Endothelial cell of umbilical vein (primary cell): ENCODE results near the gene PTGDR. TPM values are rescaled to one million over a fixed set of nuclear protein-coding genes. Genes with fewer than 3 reads are reported as not detected.

Experiments
- BruUV-seq: library from RNA; stranded (reverse); fragments of 400-500 nt; replicated peaks from 2 replicates; lab custom pipeline; 2021; lab: Mats Ljungman, UMichigan
- CTCF ChIA-PET: fragments of 300-600, 350-600 bp; sonication (Branson Sonifier 250); formaldehyde crosslinking; loops from one replicate; lab custom pipeline; 2021; ENCODE audit warnings: antibody characterized with exemption, inconsistent platforms; lab: Charles Lee
- POLR2A ChIA-PET: fragments of 300-600, 350-600 bp; sonication (Branson Sonifier 250); formaldehyde crosslinking; loops from one replicate; lab custom pipeline; 2021; ENCODE audit warnings: antibody characterized with exemption, inconsistent platforms; lab: Charles Lee
- DNase-seq: peaks from one replicate; pipeline ENCODE4 v3.0.0-alpha.2; 2011; ENCODE audit warnings: low read depth, low spot score
- FAIRE-seq: peaks from 2 replicates; lab custom pipeline; 2011; peaks lifted over from hg19 to GRCh38; lab: Jason Lieb, UNC
- H2AFZ ChIP-seq: 2 replicates; pipeline ENCODE4 v1.6.0; 2012; ENCODE audit warnings: low read depth, low read length, control low read depth, inconsistent platforms
- H3K27ac ChIP-seq: 2 replicates; pipeline ENCODE4 v1.5.1; 2011; ENCODE audit warnings: low read depth, mild to moderate bottlenecking, control low read depth, low read length, moderate library complexity; ENCODE audit not compliant: insufficient read depth
- H3K27me3 ChIP-seq, 2 experiments: 2 replicates each; pipeline versions ENCODE4 v1.6.0 to v1.6.1; 2011; ENCODE audit warnings: low read length in 2 of 2, mixed read lengths in 1 of 2; ENCODE audit not compliant: control insufficient read depth in 2 of 2, insufficient read depth in 2 of 2
- H3K36me3 ChIP-seq, 2 experiments: 2 replicates in 1 of 2; 3 replicates in 1 of 2; pipeline ENCODE4 v1.5.1; 2011; ENCODE audit warnings: low read length in 2 of 2, mild to moderate bottlenecking in 1 of 2, moderate library complexity in 1 of 2; ENCODE audit not compliant: control insufficient read depth in 2 of 2, insufficient read depth in 2 of 2; ENCODE audit errors: extremely low read depth in 1 of 2
- H3K4me1 ChIP-seq: 3 replicates; pipeline ENCODE4 v1.5.1; 2011; ENCODE audit warnings: mild to moderate bottlenecking, low read length; ENCODE audit not compliant: control insufficient read depth, insufficient read depth; ENCODE audit errors: extremely low read depth
- H3K4me2 ChIP-seq: 2 replicates; pipeline ENCODE4 v1.6.1; 2011; ENCODE audit warnings: low read length, control low read depth, mixed read lengths; ENCODE audit not compliant: insufficient read depth
- H3K4me3 ChIP-seq, 3 experiments: fragments of 200-600 bp in 1 of 3; sonication (generic), shearing (Covaris generic) in 1 of 3; replicated peaks in 1 of 3; 2 replicates each; pipeline ENCODE4 v1.5.1; 2011 to 2016; ENCODE audit warnings: control low read depth in 3 of 3, low read length in 3 of 3, mild to moderate bottlenecking in 2 of 3, inconsistent platforms in 1 of 3, low read depth in 1 of 3, moderate library complexity in 1 of 3; ENCODE audit not compliant: insufficient read depth in 1 of 3
- H3K79me2 ChIP-seq: 2 replicates; pipeline ENCODE4 v1.6.0; 2012; ENCODE audit warnings: low read length, inconsistent platforms; ENCODE audit not compliant: control insufficient read depth, insufficient read depth
- H3K9ac ChIP-seq: replicated peaks from 2 replicates; pipeline ENCODE3; 2011; ENCODE audit warnings: low read length, control low read depth; ENCODE audit not compliant: insufficient read depth; ENCODE audit errors: extremely low read depth
- H3K9me1 ChIP-seq: replicated peaks from 3 replicates; pipeline ENCODE4 v1.6.0; 2011; ENCODE audit warnings: mild to moderate bottlenecking, low read length; ENCODE audit not compliant: control insufficient read depth, insufficient read depth; ENCODE audit errors: extremely low read depth
- H3K9me3 ChIP-seq: replicated peaks from 2 replicates; pipeline ENCODE4 v1.5.1; 2012; ENCODE audit warnings: low read length, inconsistent platforms; ENCODE audit not compliant: control insufficient read depth, insufficient read depth
- H4K20me1 ChIP-seq: replicated peaks from 2 replicates; pipeline ENCODE3; 2011; ENCODE audit warnings: mild to moderate bottlenecking, low read length; ENCODE audit not compliant: control insufficient read depth, insufficient read depth; ENCODE audit errors: extremely low read depth
- CTCF ChIP-seq, 2 donors: IDR thresholded peaks; 1 replicate in 1 of 2; 2 replicates in 1 of 2; pipeline ENCODE4 v1.5.1; 2011; ENCODE audit warnings: low read length in 2 of 2, mild to moderate bottlenecking in 2 of 2, moderate library complexity in 2 of 2, control low read depth in 1 of 2, inconsistent platforms in 1 of 2, low read depth in 1 of 2; ENCODE audit not compliant: insufficient read depth in 1 of 2; ENCODE audit errors: extremely low read depth in 1 of 2
- EZH2 ChIP-seq: IDR thresholded peaks from 2 replicates; pipeline ENCODE4 v1.6.1; 2012; ENCODE audit warnings: borderline replicate concordance, low read depth, mild to moderate bottlenecking, moderate library complexity, low read length, inconsistent platforms; ENCODE audit not compliant: severe bottlenecking
- FOS ChIP-seq: IDR thresholded peaks from 2 replicates; pipeline ENCODE4 v1.6.1; 2011; ENCODE audit warnings: mild to moderate bottlenecking, low read length, moderate library complexity, borderline replicate concordance; ENCODE audit not compliant: insufficient read depth
- GATA2 ChIP-seq: IDR thresholded peaks from 2 replicates; pipeline ENCODE4 v1.7.0; 2011; ENCODE audit warnings: low read depth, mild to moderate bottlenecking, moderate library complexity, mixed read lengths, low read length; ENCODE audit not compliant: insufficient read length, insufficient read depth
- JUN ChIP-seq: IDR thresholded peaks from 2 replicates; pipeline ENCODE4 v1.6.1; 2011; ENCODE audit warnings: borderline replicate concordance, low read depth; ENCODE audit not compliant: insufficient read length, insufficient read depth
- MYC ChIP-seq: IDR thresholded peaks from one replicate; pipeline ENCODE4 v1.6.1; 2011; ENCODE audit warnings: mild to moderate bottlenecking, low read depth, low read length
- POLR2A ChIP-seq: IDR thresholded peaks from 2 replicates; pipeline ENCODE4 v1.6.1; 2012; ENCODE audit warnings: low read depth, mild to moderate bottlenecking, control low read depth, low read length
- POLR2AphosphoS5 ChIP-seq: IDR thresholded peaks from 2 replicates; pipeline ENCODE4 v1.6.1; 2012; ENCODE audit warnings: low read depth, mild to moderate bottlenecking, control low read depth, low read length, moderate library complexity; ENCODE audit not compliant: insufficient read depth
- dilution Hi-C: fragments of 300-500 bp; cut with MboI; formaldehyde crosslinking; loops from one replicate; pipeline ENCODE4 v1.15.0; 2019; ENCODE audit warnings: low sequenced_read_pairs; ENCODE audit not compliant: extremely low pct_ligation_motif_present
- intact Hi-C: fragments of 100-400 bp; cut with micrococcal nuclease; formaldehyde crosslinking; loops from one replicate; pipeline ENCODE4 v1.10.0; 2022
- polyA plus RNA-seq, 4 experiments: library from polyadenylated mRNA; depleted of rRNA in 3 of 4; stranded (reverse) in 3 of 4; unstranded in 1 of 4; fragments of >200 nt; gene quantifications; 2 replicates each; pipeline versions ENCODE4 v1.2.1 to v1.2.3, GENCODE V29; 2011 to 2012; ENCODE audit warnings: missing spikeins in 1 of 4
- total RNA-seq: library from RNA; stranded (reverse); gene quantifications from 2 replicates; pipeline ENCODE4 v1.2.3, GENCODE V29; 2021
- TF ChIP-seq, protein P1 (sequence below): IDR thresholded peaks from 2 replicates; pipeline ENCODE4 v1.6.1; 2011; ENCODE audit not compliant: insufficient read depth, insufficient read length

The PTGDR gene
- total and polyA plus RNA-seq, 2 donors (not counting 3 experiments of a cell fraction or from before 2014, with no cell fraction given) = not detected

DNA sequence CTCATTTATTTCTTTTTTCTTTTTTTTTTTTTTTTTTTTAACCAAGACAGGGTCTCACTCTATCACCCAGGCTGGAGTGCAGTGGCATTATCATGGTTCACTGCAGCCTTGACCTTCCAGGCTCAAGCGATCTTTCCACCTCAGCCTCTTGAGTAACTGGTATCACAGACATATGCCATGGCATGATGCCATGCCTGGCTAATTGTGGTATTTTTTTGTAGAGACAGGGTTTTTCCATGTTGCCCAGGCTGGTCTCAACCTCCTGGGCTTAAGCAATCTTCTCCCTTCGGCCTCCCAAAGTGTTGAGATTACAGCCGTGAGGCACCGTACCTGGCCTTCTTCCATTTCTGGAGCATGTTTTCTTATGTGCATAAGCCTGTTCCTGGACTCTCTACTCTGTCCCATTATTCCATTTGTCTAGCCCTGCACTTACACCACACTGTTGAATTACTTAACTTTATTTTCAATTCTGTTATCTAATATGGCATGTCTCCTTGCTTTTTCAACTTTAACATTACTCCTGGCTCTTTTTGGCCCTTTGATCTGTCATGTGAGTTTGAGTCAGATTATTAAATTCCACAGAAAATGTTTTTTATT is 47.9 kb upstream of the PTGDR start:
- no peaks in the 10 kb centered on the region for H3K4me1 ChIP-seq
- DNase-seq (no peak), FAIRE-seq (no peak)
- no peak overlapping the region for H3K27ac ChIP-seq
- TF ChIP-seq POLR2AphosphoS5 (no peak), MYC (no peak), GATA2 (no peak), EZH2 (no peak), JUN (no peak), CTCF (IDR thresholded peaks at IDR 0.05; ENCODE audit: extremely low read depth in 1 of 2, insufficient read depth in 1 of 2, low read depth in 1 of 2, low read length in 2 of 2) (no peak), FOS (no peak), POLR2A (no peak)
- TF ChIP-seq, protein P1, sequence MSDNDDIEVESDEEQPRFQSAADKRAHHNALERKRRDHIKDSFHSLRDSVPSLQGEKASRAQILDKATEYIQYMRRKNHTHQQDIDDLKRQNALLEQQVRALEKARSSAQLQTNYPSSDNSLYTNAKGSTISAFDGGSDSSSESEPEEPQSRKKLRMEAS = no peak
- dilution Hi-C loops = no loop called here
- no peak overlapping the region for H3K9ac ChIP-seq
- no peak overlapping the region for H3K4me2 ChIP-seq
- H2AFZ ChIP-seq = no peak overlapping the region
- H4K20me1 ChIP-seq = no peaks in the 10 kb centered on the region
- H3K79me2 ChIP-seq = no peaks in the 10 kb centered on the region
- CTCF ChIA-PET = no interaction called here
- H3K4me3 ChIP-seq = no peak overlapping the region
- POLR2A ChIA-PET = no interaction called here
- intact Hi-C loops = no loop called here
- no TSS peak for BruUV-seq
- no peaks in the 10 kb centered on the region for H3K9me3 ChIP-seq
- H3K27me3 ChIP-seq = no peaks in the 10 kb centered on the region
- no peaks in the 10 kb centered on the region for H3K9me1 ChIP-seq
- no peaks in the 10 kb centered on the region for H3K36me3 ChIP-seq
